HepG2 (cell line): ENCODE data around the gene NPTXR. TPM values are rescaled to one million over a fixed set of nuclear protein-coding genes. Genes with fewer than 3 reads are reported as not detected.

Experiments
- ATM ChIP-seq: fragments of 450-650 bp; IDR thresholded peaks from 2 replicates; pipeline ENCODE4 v1.7.1; 2017; ENCODE audit warnings: mild to moderate bottlenecking, borderline replicate concordance
- CBX5 ChIP-seq: sonication (generic); formaldehyde crosslinking; IDR thresholded peaks from 2 replicates; pipeline ENCODE4 v1.4.0; 2020; ENCODE audit warnings: missing genetic modification reagents, borderline replicate concordance
- NR1H2 ChIP-seq: sonication (generic); formaldehyde crosslinking; IDR thresholded peaks from 2 replicates; pipeline ENCODE4 v1.8.1; 2022; ENCODE audit warnings: low read depth, missing genetic modification reagents, borderline replicate concordance
- PAX8 ChIP-seq: sonication (generic); formaldehyde crosslinking; IDR thresholded peaks from 2 replicates; pipeline ENCODE4 v1.8.0; 2022; ENCODE audit warnings: mild to moderate bottlenecking, missing genetic modification reagents, borderline replicate concordance
- POLR2AphosphoS5 ChIP-seq: IDR thresholded peaks from 2 replicates; pipeline ENCODE4 v1.6.1; 2012; ENCODE audit warnings: low read depth, low read length
- RAD21 ChIP-seq: fragments of 450-650 bp; formaldehyde crosslinking; IDR thresholded peaks from 2 replicates; pipeline ENCODE4 v1.5.0; 2020; ENCODE audit warnings: mild to moderate bottlenecking
- TEAD2 ChIP-seq: sonication (generic); formaldehyde crosslinking; IDR thresholded peaks from 2 replicates; pipeline ENCODE4 v1.9.0; 2021; ENCODE audit warnings: missing genetic modification reagents
- TMF1 ChIP-seq: sonication (generic); formaldehyde crosslinking; IDR thresholded peaks from 2 replicates; pipeline ENCODE4 v1.8.1; 2022; ENCODE audit warnings: low read depth, missing genetic modification reagents
- WIZ ChIP-seq: sonication (generic); formaldehyde crosslinking; IDR thresholded peaks from 2 replicates; pipeline ENCODE4 v1.5.1; 2020; ENCODE audit warnings: mild to moderate bottlenecking, missing genetic modification reagents
- ZNF234 ChIP-seq: sonication (generic); formaldehyde crosslinking; conservative IDR thresholded peaks from 2 replicates; pipeline ENCODE4 v1.5.1; 2020; ENCODE audit warnings: mild to moderate bottlenecking, missing genetic modification reagents
- ZNF274 ChIP-seq: sonication (generic); formaldehyde crosslinking; IDR thresholded peaks from 2 replicates; pipeline ENCODE4 v1.5.1; 2020; ENCODE audit warnings: mild to moderate bottlenecking, missing genetic modification reagents
- ZNF383 ChIP-seq: sonication (generic); formaldehyde crosslinking; IDR thresholded peaks from 2 replicates; pipeline ENCODE4 v1.4.0; 2020; ENCODE audit warnings: missing genetic modification reagents, mild to moderate bottlenecking, borderline replicate concordance
- ZNF501 ChIP-seq: sonication (generic); formaldehyde crosslinking; IDR thresholded peaks from 2 replicates; pipeline ENCODE4 v1.5.1; 2020; ENCODE audit warnings: mild to moderate bottlenecking, moderate library complexity, missing genetic modification reagents
- ZNF552 ChIP-seq: sonication (generic); formaldehyde crosslinking; IDR thresholded peaks from 2 replicates; pipeline ENCODE4 v1.9.0; 2022; ENCODE audit warnings: missing genetic modification reagents, mild to moderate bottlenecking, borderline replicate concordance
- ZNF7 ChIP-seq: IDR thresholded peaks from 2 replicates; pipeline ENCODE4 v1.6.1; 2016; ENCODE audit warnings: missing biosample characterization, missing genetic modification reagents
- polyA plus RNA-seq, 8 experiments: library from polyadenylated mRNA; depleted of rRNA in 3 of 8; stranded (reverse) in 7 of 8; unstranded in 1 of 8; fragments of >200 nt; fragmentation: Illumina TruSeq in 4 of 8; extraction: Trizol in 4 of 8; gene quantifications; 2 replicates each; pipeline versions ENCODE4 v1.2.1 to v1.2.3, GENCODE V29; 2011 to 2016; ENCODE audit warnings: low read depth in 4 of 8, missing spikeins in 1 of 8, mixed read lengths in 1 of 8; ENCODE audit not compliant: insufficient read depth in 1 of 8
- total RNA-seq, 5 experiments: library from RNA; depleted of rRNA; stranded (reverse); fragments of >200 nt; fragmentation: Illumina TruSeq; extraction: Trizol; gene quantifications; 2 replicates each; pipeline ENCODE4 v1.2.3, GENCODE V29; 2016; ENCODE audit warnings: low read depth in 1 of 5
- TF ChIP-seq, protein P1 (sequence below): IDR thresholded peaks from 2 replicates; pipeline ENCODE4 v1.4.0; 2020; ENCODE audit warnings: mild to moderate bottlenecking, missing genetic modification reagents
- TF ChIP-seq, protein P2 (sequence below): sonication (generic); formaldehyde crosslinking; IDR thresholded peaks from 2 replicates; pipeline ENCODE4 v1.4.0; 2020; ENCODE audit warnings: missing genetic modification reagents
- TF ChIP-seq, protein P3 (sequence below): IDR thresholded peaks from 2 replicates; pipeline ENCODE4 v1.6.1; 2012; ENCODE audit warnings: inconsistent platforms
- TF ChIP-seq, protein P4 (sequence below): sonication (generic); formaldehyde crosslinking; IDR thresholded peaks from 2 replicates; pipeline ENCODE4 v1.4.0; 2020; ENCODE audit warnings: missing genetic modification reagents

The NPTXR gene
- total and polyA plus RNA-seq, 2 of the 13 experiments (the other 11 are each of a cell fraction or from before 2014, with no cell fraction given): 2.6 to 4.8 TPM

DNA sequence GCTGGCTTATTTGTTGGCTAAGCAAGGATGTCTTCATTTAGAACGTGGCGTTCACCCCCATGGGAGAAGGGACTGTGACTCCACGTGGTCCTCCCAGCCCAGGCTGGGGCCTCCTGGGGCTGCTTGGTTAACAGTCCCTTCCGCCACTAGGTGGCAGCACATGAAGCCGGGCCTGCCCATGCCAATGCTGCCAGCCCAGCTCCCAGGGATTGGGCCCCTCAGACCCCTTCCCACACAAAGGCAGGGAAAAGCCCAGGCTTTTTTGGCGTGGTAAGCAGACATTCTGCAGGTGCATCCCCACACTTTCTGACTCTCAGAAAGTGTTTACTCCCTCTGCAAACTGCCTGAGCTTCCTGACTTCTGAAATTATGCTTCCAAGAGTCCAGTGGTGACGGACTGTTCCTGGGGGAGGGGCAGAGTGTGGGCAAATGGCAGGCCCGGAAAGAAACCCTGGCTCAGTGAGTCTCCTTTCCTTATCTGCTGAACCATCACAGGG lies 25.1 kb upstream of the NPTXR start (continued):
- TF ChIP-seq, protein P1, sequence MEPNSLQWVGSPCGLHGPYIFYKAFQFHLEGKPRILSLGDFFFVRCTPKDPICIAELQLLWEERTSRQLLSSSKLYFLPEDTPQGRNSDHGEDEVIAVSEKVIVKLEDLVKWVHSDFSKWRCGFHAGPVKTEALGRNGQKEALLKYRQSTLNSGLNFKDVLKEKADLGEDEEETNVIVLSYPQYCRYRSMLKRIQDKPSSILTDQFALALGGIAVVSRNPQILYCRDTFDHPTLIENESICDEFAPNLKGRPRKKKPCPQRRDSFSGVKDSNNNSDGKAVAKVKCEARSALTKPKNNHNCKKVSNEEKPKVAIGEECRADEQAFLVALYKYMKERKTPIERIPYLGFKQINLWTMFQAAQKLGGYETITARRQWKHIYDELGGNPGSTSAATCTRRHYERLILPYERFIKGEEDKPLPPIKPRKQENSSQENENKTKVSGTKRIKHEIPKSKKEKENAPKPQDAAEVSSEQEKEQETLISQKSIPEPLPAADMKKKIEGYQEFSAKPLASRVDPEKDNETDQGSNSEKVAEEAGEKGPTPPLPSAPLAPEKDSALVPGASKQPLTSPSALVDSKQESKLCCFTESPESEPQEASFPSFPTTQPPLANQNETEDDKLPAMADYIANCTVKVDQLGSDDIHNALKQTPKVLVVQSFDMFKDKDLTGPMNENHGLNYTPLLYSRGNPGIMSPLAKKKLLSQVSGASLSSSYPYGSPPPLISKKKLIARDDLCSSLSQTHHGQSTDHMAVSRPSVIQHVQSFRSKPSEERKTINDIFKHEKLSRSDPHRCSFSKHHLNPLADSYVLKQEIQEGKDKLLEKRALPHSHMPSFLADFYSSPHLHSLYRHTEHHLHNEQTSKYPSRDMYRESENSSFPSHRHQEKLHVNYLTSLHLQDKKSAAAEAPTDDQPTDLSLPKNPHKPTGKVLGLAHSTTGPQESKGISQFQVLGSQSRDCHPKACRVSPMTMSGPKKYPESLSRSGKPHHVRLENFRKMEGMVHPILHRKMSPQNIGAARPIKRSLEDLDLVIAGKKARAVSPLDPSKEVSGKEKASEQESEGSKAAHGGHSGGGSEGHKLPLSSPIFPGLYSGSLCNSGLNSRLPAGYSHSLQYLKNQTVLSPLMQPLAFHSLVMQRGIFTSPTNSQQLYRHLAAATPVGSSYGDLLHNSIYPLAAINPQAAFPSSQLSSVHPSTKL (CRISPR knock-in tag): 0 out of 2 replicates have a peak, but pooled peaks have one; percentile 23
- TF ChIP-seq TEAD2 (CRISPR knock-in tag) (no peak), ZNF501 (CRISPR knock-in tag) (0 out of 2 replicates have a peak, but pooled peaks have one; percentile 50), CBX5 (CRISPR knock-in tag) (no peak), ZNF552 (no peak), POLR2AphosphoS5 (no peak), ZNF274 (CRISPR knock-in tag) (no peak), RAD21 (peak; percentile 66), WIZ (CRISPR knock-in tag) (no peak), PAX8 (CRISPR knock-in tag) (no peak), ZNF234 (CRISPR knock-in tag) (no peak), ATM (no peak), ZNF7 (CRISPR knock-in tag) (no peak), NR1H2 (CRISPR knock-in tag) (no peak), ZNF383 (CRISPR knock-in tag) (no peak), TMF1 (CRISPR knock-in tag) (no peak)
- TF ChIP-seq, protein P2, sequence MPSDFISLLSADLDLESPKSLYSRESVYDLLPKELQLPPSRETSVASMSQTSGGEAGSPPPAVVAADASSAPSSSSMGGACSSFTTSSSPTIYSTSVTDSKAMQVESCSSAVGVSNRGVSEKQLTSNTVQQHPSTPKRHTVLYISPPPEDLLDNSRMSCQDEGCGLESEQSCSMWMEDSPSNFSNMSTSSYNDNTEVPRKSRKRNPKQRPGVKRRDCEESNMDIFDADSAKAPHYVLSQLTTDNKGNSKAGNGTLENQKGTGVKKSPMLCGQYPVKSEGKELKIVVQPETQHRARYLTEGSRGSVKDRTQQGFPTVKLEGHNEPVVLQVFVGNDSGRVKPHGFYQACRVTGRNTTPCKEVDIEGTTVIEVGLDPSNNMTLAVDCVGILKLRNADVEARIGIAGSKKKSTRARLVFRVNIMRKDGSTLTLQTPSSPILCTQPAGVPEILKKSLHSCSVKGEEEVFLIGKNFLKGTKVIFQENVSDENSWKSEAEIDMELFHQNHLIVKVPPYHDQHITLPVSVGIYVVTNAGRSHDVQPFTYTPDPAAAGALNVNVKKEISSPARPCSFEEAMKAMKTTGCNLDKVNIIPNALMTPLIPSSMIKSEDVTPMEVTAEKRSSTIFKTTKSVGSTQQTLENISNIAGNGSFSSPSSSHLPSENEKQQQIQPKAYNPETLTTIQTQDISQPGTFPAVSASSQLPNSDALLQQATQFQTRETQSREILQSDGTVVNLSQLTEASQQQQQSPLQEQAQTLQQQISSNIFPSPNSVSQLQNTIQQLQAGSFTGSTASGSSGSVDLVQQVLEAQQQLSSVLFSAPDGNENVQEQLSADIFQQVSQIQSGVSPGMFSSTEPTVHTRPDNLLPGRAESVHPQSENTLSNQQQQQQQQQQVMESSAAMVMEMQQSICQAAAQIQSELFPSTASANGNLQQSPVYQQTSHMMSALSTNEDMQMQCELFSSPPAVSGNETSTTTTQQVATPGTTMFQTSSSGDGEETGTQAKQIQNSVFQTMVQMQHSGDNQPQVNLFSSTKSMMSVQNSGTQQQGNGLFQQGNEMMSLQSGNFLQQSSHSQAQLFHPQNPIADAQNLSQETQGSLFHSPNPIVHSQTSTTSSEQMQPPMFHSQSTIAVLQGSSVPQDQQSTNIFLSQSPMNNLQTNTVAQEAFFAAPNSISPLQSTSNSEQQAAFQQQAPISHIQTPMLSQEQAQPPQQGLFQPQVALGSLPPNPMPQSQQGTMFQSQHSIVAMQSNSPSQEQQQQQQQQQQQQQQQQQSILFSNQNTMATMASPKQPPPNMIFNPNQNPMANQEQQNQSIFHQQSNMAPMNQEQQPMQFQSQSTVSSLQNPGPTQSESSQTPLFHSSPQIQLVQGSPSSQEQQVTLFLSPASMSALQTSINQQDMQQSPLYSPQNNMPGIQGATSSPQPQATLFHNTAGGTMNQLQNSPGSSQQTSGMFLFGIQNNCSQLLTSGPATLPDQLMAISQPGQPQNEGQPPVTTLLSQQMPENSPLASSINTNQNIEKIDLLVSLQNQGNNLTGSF: no peak
- TF ChIP-seq, protein P3, sequence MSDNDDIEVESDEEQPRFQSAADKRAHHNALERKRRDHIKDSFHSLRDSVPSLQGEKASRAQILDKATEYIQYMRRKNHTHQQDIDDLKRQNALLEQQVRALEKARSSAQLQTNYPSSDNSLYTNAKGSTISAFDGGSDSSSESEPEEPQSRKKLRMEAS: peak; percentile 43
- TF ChIP-seq, protein P4, sequence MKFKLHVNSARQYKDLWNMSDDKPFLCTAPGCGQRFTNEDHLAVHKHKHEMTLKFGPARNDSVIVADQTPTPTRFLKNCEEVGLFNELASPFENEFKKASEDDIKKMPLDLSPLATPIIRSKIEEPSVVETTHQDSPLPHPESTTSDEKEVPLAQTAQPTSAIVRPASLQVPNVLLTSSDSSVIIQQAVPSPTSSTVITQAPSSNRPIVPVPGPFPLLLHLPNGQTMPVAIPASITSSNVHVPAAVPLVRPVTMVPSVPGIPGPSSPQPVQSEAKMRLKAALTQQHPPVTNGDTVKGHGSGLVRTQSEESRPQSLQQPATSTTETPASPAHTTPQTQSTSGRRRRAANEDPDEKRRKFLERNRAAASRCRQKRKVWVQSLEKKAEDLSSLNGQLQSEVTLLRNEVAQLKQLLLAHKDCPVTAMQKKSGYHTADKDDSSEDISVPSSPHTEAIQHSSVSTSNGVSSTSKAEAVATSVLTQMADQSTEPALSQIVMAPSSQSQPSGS (CRISPR knock-in tag): no peak
